Stimulated activated naive CD4-positive, alpha-beta T cell treated with Interleukin-2 at 50 U/mL for 16 hours (primary cell): ENCODE measurements around the gene RPAP3.
"Not testable (repeated sequence)": the region's sequence is repeated elsewhere in the genome, so short reads cannot be mapped to it uniquely, and the experiment has no call there.

Experiments
- DNase-seq: peaks from one replicate; lab custom pipeline; 2025; lab: John Stamatoyannopoulos, UW

The RPAP3 gene

DNA sequence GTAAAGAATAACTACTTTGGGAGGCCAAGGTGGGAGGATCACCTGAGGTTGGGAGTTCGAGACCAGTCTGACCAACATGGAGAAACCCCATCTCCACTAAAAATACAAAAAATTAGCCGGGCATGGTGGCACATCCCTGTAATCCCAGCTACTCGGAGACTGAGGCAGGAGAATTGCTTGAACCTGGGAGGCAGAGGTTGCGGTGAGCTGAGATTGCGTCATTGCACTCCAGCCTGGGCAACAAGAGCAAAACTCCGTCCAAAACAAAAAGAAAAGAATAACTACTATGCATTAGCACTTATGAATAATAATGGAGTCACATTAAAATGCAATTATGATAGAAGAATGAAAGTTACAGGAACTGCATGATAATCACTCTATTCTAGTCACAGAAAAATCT lies 37.9 kb downstream of the RPAP3 start:
- DNase-seq, result not testable (repeated sequence)

DNA sequence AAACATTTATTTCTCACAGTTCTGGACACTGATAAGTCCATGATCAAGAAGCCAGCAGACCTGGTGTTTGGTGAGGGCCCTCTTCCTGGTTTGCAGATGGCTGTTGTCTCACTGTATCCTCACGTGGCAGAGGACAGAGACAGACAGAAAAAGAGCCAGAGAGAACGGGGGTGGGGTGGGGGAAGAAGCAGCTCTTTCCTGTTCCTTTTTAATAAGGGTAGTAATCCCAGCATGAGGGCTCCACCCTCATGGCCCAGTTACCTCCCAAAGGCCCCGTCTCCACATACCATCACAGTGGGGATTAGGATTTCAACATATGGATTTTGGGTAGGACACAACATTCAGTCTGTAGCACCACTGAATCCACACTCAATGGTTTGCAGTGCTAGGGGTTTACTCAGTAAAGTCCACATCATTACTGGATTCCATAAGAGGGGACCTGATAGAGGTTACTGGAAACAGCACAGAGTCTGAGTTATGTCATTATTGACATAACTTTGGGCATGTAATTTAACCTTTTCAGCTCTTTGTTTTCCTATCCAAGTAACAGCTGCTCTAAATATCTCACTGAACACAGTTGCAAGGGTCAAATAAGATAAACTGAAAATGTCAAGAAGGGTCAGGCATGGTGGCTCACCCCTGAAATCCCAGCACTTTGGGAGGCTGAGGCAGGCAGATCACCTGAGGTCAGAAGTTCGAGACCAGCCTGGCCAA lies 53.2 kb downstream of the RPAP3 start:
- DNase-seq, result no peak

DNA sequence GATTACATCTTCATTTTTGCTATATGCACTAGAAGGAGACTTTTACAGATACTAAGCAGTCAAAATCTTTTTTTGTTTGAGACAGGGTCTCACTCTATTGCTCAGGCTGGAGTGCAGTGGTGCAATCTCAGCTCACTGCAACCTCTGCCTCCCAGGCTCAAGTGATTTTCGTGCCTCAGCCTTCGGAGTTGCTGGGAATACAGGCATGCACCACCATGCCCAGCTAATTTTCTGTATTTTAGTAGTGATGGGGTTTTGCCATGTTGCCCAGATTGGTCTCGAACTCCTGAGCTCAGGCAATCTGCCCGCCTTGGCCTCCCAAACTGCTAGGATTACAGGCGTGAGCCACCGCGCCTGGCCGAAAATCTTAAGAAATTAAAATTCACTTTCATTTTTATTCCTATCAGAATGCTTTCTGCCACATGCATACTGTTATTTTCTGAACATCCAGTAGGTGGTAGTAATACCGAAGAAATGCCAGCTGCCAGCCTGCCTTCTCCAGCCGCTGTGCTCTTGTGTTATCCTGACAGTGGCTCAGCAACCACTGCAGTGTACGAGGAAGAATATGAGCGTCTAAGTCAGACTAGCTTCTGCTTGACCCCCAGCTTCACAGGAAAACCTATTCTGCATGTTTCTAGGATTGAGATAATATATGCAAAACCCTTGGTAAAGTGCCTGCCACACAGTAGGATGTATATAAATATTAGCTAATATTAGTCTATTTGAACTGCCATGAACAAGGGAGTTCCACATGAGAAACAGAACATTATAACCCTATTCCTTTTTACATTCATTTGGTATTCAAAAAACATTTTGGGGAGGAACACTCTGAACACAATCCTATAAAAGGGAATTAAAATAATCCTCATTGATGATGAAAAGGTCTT lies 54.2 kb downstream of the RPAP3 start:
- DNase-seq, result peak; percentile 1

DNA sequence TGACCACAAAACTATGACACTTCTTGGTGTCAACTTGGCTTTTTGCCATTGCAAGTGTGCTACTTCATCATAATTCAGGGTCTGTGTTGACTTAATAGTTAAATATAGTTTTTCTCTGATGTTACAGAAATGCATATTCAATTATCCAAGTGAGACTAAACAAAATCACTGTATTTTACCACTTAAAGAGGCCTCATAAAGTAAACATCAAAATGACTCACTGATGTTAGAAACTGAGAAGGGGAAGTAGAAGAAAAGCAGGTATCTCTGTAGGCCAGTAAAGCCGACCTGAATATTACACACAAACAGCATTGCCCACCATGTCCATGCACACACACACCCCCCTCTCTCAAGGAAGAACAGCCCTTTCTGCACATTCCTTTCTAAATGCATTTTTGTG lies 55.4 kb downstream of the RPAP3 start:
- DNase-seq, result no peak

DNA sequence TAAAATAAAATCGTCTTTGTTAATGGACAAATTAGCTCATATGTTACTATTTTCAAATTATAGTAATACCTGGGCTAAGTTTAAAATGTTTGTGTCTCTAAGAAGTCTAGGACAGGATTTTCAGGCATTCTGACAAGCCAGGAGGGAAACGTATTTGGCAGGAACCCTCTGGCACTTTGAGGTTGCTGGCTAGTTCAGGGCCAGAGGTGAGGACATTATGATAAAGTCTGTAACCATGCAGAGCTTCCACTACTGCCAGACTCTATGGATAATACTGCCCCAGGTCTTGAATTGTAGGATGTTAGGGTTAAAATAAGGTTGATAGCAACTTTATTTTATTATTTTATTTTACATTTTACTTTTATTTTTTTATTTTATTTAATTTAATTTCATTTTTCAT lies 56.4 kb downstream of the RPAP3 start:
- DNase-seq, result no peak

DNA sequence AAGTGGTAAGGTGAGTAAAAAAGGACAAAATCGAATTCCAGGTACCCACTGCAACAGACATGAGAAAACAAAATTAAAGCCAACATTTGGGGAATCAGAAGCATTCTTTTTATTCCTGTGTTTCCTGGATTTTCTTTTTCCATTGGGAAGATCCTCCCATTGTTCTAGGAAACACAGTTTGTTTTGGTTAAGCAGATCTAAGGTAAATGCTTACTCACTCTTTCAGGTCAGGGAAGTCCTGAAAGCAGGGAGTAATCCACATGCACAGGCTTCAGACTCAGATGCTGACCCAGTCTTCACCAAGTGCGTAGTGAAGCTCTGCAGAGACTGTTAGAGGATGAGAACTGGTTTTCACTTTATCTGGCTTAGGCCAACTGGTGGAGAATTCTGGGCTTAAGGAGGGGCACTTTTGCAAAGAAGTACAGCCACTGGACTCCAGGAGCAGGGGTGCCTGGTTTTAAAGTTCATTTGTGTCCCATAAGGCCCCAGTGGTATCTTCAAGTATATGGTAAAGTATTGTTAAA lies 57.7 kb downstream of the RPAP3 start:
- no peak for DNase-seq

DNA sequence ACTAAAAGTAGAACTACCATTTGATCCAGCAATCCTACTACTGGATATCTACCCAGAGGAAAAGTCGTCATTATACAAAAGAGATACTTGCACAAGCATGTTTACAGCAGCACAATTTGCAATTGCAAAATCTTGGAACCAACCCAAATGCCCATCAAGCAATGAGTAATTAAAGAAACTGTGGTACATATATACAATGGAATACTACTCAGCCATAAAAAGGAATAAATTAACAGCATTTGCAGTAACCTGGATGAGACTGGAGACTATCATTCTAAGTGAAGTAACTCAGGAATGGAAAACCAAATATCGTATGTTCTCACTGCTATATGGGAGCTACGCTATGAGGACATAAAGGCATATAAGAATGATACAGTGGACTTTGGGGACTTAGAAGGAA lies 63.5 kb downstream of the RPAP3 start:
- not testable (repeated sequence) for DNase-seq

DNA sequence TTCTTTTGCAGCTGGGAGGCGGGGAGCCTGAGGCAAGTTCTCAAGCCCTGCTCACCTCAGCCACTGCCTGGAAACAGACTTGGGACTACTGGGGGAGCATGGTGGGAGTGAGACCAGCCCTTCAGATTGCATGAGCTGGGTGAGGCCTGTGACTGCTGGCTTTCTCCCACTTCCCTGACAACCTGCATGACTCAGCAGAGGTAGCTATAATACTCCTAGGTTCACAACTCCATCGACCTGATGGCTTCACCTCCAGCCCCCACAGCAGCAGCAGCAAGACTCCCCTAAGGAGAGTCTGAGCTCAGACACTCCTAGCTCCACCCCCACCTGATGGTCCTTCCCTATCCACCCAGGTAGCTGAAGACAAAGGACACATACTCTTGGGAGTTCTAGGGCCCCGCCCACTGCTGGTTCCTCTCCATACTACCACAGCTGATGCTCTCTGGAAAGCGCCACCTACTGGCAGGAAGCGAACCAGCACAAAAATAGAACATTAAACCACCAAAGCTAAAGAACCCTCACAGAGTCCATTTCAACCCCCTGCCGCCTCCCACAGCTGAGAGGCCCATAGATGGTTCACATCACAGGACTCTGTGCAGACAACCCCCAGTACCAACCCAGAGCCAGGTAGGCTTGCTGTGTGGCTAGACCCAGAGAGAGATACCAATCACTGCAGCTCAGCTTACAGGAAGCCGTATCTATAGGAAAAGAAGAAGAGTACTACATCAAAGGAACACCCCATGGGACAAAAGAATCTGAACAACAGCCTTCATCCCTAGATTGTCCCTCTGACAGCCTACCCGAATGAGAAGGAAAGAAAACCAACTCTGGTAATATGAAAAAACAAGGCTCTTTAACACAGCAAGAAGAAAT lies 68.7 kb downstream of the RPAP3 start:
- DNase-seq, result peak; percentile 25

DNA sequence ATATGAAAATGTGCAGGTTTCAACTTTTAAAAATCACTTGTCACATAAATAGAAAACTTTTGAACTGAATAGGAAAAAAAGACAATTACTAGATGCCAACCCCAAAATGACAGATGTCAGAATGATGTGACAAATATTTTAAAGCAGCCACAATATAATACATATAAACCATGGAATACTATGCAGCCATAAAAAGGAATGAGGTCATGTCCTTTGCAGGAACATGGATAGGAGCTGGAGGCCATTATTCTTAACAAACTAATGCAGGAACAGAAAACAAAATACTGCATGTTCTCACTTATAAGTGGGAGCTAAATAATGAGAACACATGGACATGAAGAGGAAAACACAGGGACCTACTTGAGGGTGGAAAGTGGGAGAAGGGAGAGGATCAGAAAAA lies 70.1 kb downstream of the RPAP3 start:
- not testable (repeated sequence) for DNase-seq

DNA sequence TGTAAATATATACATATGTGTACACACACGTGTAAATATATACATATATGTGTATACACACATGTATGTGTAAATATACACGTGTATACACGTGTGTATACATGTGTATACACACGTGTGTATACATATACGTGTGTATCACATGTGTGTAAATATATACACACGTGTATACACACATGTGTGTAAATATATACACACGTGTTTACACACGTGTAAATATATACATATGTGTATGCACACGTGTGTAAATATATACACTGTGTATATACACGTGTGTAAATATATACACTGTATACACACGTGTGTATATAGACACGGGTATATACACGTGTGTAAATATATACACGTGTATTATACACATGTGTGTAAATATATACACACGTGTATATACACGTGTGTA lies 71.7 kb downstream of the RPAP3 start:
- no peak for DNase-seq

DNA sequence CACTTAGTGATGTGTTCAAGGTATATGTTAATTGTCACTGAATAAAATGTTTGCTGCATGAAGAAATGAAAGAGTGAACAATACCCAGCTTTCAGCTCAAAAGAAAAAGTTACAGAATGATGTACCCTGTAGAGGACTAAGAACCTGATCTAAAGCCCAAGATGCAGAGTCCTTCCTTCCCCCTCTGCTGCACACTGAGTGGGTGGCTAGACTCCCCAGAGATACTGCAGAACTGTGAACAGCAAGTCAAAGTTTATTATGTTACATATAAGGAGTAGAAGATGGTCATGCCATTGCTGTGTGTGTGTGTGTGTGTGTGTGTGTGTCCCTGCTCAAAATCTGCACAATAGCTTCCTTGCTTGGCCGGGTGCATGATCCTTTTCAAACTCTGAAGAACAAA lies 83.9 kb downstream of the RPAP3 start:
- DNase-seq, result no peak

DNA sequence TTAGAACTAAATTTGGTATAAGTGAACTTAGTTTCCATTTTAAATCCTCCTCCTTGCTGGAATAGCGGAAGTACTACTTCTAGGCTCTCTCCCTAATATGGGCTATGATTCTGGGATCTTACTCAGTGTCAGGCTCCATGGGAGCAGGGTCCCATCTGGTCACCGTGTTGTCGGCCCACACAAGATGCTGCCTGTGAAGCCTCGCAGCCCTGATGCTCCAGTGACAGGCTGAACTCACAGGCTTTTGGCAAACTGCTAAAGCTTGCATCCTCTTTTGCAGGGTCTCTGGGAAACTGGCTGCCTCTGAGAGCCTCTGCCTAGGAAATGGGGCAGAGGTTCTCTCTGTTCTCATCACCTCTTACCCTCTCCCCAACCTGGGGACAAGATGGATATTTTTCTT lies 88.4 kb downstream of the RPAP3 start:
- no peak for DNase-seq

DNA sequence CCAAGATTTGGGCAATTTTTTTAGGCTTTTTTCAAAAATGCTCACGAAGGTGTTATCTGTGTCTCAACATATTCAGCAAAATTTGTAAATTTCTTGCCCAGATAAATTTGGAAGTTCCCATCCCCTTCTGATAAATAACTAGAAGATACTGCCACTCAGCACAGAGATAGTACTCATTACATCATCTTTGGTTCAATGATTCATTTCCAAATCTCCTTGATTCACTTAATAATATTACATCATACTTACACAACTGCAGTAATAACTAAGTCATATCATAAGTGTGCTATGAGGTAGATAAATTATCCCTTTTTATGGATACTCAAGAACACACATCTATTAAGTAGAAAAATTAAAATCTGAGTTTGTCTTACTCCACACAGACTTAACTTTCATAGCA lies 89.4 kb downstream of the RPAP3 start:
- DNase-seq, result no peak

DNA sequence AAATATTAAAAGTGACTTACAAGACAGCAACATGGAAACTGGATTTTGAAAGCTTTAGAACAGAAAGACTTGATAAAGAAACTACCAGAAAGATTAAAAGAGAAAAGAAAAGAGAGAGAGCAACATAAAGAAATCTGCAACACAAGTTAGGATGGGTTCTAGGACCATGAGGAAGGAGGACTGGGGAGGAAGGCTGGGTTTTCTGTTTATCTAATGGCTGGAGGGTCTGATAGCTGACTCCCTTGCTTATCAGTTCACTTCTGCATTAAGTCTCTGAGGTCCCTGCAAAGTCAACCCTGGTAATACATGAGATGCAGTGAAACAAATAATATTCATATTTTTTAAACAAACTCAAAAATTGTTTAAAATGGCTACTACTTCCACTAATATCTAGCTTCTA lies 90.1 kb downstream of the RPAP3 start:
- DNase-seq, result no peak

DNA sequence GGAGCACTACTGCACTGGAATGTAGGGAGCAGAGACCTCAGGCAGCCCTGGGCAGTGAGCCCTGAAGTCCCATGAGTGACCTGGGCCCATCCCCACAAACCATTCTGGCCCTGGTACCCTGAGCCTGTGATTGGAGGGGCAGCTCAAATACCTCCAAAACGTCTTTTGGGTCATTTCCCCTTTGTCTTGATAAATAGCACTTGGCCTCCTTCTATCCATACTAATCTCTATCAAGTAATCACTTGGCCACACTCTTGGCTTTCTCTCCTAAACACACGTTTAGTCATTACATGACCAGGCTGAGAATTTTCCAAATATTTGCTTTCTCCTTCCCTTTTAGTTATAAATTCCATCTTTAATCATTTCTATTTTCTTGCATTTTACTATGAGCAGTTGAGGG lies 91.3 kb downstream of the RPAP3 start:
- no peak for DNase-seq

DNA sequence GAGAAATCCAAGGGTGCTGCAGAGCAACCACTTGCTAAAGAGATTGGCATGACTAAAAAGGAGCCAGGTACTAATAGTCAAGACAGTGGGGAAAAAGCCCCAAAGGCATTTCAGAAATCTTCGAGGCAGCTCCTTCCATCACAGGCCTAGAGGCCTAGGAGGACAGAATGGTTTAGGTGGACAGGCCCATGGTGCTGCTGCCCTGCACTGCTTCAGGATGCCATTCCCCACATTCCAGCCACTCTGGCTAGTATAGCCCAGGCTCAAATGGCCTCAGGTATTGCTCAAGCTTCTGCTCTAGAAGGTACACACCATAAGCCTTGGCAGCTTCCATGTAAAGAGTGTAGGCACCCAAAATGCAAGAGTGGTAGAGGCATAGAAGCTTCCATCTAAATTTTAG lies 92.9 kb downstream of the RPAP3 start:
- DNase-seq, result no peak

DNA sequence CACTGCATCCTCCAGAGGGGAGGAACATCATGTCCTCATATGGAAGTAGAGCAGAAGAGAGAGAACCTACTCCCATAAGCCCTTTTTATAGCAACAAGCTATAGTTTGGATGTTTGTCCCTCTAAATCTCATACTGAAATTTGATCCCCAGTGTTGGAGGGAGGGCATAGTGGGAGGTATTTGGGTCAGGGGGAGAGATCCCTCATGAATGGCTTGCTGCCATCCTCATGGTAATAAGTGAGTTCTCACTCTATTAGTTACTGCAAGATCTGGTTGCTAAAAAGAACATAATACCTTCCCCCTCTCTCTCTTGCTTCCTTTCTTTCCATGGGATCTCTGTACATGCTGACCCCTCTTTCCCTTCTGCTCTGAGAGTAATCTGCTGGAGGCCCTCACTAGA lies 93.9 kb downstream of the RPAP3 start:
- no peak for DNase-seq
